Lower leg skin (tissue), 3 donors: ENCODE measurements around the gene RFK.

Source experiments
- POLR2A ChIP-seq, 2 donors: fragments of 450-650 bp; IDR thresholded peaks; one replicate each; pipeline ENCODE4 v1.6.1; 2016 to 2017; ENCODE audit warnings: antibody characterized with exemption in 2 of 2, mild to moderate bottlenecking in 1 of 2, moderate library complexity in 1 of 2
- TF ChIP-seq, protein P1 (sequence below), 3 donors: fragments of 450-650 bp; IDR thresholded peaks; one replicate each; pipeline ENCODE4 v1.5.1; 2016; ENCODE audit warnings: antibody characterized with exemption in 3 of 3, mild to moderate bottlenecking in 3 of 3, moderate library complexity in 2 of 3

GRCh38 chr9:76365028-76365427 is 29.2 kb downstream of the RFK start:
- TF ChIP-seq, protein P1, sequence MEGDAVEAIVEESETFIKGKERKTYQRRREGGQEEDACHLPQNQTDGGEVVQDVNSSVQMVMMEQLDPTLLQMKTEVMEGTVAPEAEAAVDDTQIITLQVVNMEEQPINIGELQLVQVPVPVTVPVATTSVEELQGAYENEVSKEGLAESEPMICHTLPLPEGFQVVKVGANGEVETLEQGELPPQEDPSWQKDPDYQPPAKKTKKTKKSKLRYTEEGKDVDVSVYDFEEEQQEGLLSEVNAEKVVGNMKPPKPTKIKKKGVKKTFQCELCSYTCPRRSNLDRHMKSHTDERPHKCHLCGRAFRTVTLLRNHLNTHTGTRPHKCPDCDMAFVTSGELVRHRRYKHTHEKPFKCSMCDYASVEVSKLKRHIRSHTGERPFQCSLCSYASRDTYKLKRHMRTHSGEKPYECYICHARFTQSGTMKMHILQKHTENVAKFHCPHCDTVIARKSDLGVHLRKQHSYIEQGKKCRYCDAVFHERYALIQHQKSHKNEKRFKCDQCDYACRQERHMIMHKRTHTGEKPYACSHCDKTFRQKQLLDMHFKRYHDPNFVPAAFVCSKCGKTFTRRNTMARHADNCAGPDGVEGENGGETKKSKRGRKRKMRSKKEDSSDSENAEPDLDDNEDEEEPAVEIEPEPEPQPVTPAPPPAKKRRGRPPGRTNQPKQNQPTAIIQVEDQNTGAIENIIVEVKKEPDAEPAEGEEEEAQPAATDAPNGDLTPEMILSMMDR (IDR thresholded peaks at IDR 0.05): no peak
- no peak for TF ChIP-seq POLR2A (IDR thresholded peaks at IDR 0.05)
